Prostate gland (tissue), 2 donors: Measurements from ENCODE around the gene KLK15.

Experiments
- POLR2A ChIP-seq: fragments of 450-650 bp; IDR thresholded peaks from one replicate; pipeline ENCODE4 v1.6.1; 2016; ENCODE audit warnings: antibody characterized with exemption, mild to moderate bottlenecking
- TF ChIP-seq, protein P1 (sequence below), 4 experiments: fragments of 200-600 bp in 2 of 4; fragments of 450-650 bp in 2 of 4; sonication (generic) in 2 of 4; IDR thresholded peaks; 1 replicate in 3 of 4; 2 replicates in 1 of 4; pipeline ENCODE4 v1.5.1; 2016 to 2019; ENCODE audit warnings: antibody characterized with exemption in 4 of 4, mild to moderate bottlenecking in 2 of 4, moderate library complexity in 2 of 4

DNA sequence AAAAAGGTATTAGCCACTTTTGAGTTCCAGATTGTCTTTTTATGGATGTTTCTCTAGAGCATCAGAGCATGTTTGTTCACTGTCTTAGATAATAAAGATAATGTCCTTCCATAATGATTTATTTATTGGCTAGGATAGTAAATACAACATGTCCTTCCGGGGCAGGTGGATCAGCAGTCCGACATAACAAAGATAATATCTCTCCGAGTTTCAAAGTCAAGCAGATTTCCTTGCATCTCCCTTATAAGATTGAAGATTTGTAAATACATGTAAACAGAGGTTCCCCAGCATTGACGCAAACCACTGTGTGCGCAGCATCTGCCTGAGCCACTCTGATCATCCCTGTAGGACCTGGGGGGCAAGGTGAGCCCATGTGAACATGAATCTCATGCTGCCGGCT, 8.8 kb upstream of the KLK15 start:
- TF ChIP-seq, protein P1, sequence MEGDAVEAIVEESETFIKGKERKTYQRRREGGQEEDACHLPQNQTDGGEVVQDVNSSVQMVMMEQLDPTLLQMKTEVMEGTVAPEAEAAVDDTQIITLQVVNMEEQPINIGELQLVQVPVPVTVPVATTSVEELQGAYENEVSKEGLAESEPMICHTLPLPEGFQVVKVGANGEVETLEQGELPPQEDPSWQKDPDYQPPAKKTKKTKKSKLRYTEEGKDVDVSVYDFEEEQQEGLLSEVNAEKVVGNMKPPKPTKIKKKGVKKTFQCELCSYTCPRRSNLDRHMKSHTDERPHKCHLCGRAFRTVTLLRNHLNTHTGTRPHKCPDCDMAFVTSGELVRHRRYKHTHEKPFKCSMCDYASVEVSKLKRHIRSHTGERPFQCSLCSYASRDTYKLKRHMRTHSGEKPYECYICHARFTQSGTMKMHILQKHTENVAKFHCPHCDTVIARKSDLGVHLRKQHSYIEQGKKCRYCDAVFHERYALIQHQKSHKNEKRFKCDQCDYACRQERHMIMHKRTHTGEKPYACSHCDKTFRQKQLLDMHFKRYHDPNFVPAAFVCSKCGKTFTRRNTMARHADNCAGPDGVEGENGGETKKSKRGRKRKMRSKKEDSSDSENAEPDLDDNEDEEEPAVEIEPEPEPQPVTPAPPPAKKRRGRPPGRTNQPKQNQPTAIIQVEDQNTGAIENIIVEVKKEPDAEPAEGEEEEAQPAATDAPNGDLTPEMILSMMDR (IDR thresholded peaks at IDR 0.05), result no peak
- TF ChIP-seq POLR2A, result no peak
